Neural cell (in vitro differentiated cells): Measurements from ENCODE around the gene FBXO38.

Experiments
- CTCF ChIP-seq: fragments of 450-650 bp; IDR thresholded peaks from 2 replicates; pipeline ENCODE4 v1.5.1; 2014; ENCODE audit warnings: antibody characterized with exemption, mild to moderate bottlenecking, moderate library complexity; ENCODE audit not compliant: poor library complexity, severe bottlenecking
- EZH2 ChIP-seq: fragments of 200-600, 300-800 bp; shearing (Covaris generic), sonication (generic); IDR thresholded peaks from 2 replicates; pipeline ENCODE4 v1.6.1; 2014; ENCODE audit warnings: antibody characterized with exemption, low read length, borderline replicate concordance, mild to moderate bottlenecking; ENCODE audit not compliant: insufficient read depth, poor library complexity, severe bottlenecking
- RAD21 ChIP-seq: fragments of 450-650 bp; conservative IDR thresholded peaks from 2 replicates; pipeline ENCODE4 v1.6.1; 2014; ENCODE audit warnings: antibody characterized with exemption, mild to moderate bottlenecking, moderate library complexity

DNA sequence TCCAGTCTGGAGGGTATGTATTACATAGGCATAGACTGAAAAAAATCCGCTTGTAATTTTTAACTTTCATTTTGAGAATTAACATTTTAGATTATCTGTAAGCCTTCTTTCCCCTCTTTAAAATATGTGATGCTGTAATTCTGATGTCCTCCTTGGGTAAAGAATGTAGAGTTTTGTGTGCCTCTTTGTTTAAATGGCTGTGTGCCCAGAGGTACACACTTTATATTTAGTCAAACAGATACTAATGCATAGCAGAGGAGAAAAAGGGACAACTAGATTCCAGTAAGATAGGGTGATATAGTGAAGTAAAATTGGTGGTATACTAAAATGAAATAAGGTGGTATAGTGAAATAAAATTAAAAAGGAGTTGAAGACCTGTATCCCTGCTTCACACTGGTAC is 1.3 kb downstream of the FBXO38 start:
- TF ChIP-seq EZH2 (no peak), CTCF (no peak), RAD21 (no peak)
